Left renal cortex interstitium (tissue), 4 donors: ENCODE measurements around the gene PIP5K1B. TPM values are rescaled to one million over a fixed set of nuclear protein-coding genes. Genes with fewer than 3 reads are reported as not detected.

Experiments
- DNase-seq, 4 donors: peaks; one replicate each; pipeline ENCODE4 v3.0.0-alpha.2; 2013; ENCODE audit warnings: low read depth in 4 of 4, low spot score in 2 of 4, missing footprints in 1 of 4
- polyA plus RNA-seq, 4 donors: library from polyadenylated mRNA; unstranded; fragments of 120-200 nt; gene quantifications; one replicate each; pipeline ENCODE4 v1.2.1, GENCODE V29; 2013; ENCODE audit not compliant: insufficient read length in 4 of 4

Gene PIP5K1B
- polyA plus RNA-seq, 4 donors: 6.3 to 8.9 (median 6.6) TPM

DNA sequence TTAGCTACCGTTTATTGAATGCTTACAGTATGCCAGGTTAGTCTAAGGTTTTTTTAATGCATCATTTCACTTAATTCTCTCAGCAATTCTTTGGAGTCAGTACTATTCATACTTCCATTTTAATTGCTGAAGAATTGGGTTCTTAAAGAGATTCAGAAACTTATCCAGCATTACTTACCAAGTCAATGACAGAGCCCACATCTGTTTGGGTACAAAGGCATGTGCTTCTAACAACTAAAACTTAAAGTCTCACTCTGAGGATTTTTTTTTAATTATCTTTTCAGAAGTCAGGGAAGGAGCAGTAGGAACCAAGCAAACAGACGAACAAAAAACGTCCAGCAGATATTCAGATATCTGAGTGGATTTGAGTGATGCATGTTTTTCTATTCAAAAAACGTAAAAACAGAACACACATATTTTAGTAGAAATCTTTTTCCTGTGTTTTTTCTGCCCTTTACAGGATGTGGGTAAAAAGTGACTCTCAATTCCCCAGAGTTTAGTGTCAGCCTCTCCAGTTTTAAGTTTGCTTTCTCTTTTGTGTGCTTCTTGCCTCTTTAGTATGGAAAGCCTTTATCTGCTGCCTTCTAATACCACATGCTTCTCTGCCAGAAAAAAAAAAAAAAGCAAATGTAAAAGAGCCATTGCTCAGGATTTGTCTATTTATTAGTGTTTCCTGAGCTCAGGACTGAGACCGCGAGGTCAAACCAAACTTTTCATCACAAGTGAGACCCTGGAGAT lies 190.9 kb downstream of the PIP5K1B start:
- no peak for DNase-seq

- DNase-seq: no peak
Observed at GRCh38 chr9:68896486-68896885, 191.4 kb downstream of the PIP5K1B start.

GRCh38 chr9:68897577-68898145 lies 192.6 kb downstream of the PIP5K1B start:
- DNase-seq: no peak

DNA sequence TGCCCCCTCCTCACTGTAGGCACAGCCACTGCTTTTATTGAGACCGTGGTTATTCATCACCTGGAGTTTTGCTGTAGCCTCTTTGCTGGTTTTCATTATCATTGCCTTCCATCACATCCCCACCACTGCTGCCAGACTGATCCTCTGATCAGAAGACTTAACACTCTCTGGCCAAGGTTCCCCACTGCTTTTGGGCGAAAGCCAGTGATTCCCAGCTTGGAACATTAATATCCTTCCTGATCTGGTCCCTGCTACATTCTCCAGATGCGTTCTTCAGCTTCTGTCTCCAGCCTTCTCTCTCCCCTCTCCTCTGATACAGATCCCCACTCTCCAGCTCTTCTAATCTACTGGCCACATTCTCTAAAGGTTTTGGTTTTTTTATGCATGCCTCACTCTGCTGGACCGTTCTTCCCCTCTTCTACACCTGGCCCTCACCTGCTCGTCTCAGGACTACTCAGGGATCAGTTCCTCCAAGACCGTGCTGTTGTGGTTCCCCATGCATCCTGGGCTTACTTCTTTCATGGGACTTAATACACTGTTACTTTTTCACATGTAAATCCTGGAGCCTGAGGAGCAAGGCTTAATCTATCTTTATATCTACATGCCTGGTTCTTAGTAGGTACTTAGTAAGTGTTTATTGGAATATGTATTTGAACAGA lies 193.9 kb downstream of the PIP5K1B start:
- no peak for DNase-seq

- no peak for DNase-seq
Observed at GRCh38 chr9:68904454-68904853, 199.4 kb downstream of the PIP5K1B start.

DNA sequence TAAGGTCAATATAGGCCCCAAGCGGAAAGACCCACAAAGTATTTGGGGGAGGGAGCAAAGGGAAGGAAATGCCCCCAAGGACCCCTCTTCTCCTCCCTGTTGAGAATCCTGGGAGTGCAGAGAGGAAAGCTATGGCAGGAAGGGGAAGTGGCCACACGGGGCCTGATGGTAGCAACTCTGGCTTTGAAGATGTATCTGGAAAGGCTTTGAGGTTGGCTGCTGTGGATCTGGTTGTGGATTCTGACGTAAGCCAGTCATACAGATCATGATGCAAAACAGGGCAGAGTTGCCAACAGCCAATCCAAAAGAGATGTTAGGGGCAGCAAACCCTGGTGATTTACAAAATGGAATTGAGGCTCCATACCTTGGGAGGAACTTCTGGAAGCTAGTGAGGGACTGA lies 200.1 kb downstream of the PIP5K1B start:
- no peak for DNase-seq

DNA sequence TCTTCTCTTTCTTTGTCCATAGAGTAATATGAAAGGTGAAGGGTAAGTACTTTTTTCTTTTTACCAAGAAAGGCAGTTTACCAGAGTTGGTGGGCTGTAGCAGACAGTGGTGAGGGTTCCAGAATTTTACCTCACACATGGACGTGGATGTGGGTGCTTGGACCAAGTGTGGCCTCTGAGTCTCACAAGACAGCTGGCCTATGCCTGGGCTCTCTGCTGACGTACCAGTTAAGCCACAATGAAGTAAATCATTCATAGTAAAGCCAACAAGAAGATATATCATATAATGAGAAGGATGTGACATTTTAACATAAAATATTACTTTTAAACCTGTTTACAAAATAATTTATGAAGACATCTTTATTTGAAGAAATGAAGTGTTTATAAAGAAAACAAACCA lies 202.9 kb downstream of the PIP5K1B start:
- DNase-seq: no peak

DNA sequence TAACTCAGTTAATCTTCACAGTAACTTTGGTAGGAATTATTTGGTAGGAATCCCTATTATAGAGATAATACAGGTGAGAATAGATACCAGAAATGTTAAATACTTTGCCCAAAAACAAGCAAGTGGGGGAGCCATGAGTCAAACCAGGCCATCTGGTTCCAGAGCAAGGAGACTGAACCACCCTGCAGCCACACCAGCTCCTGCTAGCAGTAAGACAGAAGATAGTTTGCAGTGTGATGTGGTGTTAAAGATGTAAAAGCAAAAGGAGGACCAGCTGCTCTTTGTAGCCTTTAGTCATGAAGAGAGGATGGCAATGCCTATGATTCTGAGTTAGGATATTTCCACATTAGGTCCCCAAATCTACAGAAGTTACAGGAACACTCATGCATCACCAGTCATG lies 207.5 kb downstream of the PIP5K1B start:
- no peak for DNase-seq

DNA sequence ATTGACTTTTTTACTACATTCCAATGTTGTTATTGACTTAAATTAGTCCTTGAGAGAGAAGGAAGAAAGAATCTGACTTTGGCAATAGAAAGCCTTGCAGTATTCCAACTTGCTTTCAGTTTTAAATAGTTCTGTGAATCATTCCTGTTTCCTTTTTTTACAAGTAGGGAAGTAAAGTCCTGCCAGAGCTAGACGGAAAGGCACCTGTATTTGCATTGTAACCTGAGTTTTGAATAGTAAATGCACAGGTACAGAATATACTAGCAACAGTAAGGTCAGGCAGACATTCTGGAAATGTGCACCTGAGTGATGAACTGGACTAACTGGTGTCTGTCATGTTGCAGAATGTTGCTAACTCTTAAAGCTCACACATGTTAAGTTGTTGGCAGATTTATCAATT lies 208.0 kb downstream of the PIP5K1B start:
- DNase-seq: no peak

DNA sequence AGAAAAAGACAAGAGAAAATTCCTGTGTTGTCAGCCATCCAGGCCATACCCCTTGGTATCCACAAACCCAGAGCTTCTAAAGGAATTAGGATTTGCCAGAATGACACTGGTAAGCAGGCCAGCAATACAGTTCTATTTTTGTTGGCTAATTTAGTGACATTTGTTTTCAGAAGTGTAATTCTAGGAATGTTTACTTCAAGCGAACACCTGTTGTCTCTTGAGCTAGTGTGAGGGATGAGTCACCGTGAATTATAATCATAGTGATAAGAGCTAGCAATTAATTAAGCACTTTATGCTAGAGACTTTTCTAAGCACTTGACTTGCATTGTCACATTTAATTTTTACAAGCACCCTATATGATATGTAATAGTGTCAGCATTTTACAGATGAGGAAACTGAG lies 209.7 kb downstream of the PIP5K1B start:
- no peak for DNase-seq

DNA sequence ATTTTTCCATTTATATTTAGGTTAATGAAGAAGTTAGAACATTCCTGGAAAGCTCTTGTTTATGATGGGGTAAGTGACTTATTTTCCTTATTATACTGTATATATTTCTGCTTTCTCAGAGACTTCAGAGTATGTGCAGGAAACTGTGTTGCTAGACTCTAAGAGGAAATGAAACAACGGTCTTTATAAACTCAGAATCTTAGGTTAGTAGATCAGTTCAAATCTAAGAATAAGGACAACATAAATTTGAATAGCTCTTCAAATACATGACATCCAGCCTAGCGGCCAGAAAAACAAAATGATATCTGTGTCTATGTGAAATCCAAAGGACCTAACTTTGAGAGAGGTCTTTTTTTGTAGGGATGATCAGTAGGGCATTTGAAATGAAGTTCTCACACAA lies 214.6 kb downstream of the PIP5K1B start:
- DNase-seq: no peak

DNA sequence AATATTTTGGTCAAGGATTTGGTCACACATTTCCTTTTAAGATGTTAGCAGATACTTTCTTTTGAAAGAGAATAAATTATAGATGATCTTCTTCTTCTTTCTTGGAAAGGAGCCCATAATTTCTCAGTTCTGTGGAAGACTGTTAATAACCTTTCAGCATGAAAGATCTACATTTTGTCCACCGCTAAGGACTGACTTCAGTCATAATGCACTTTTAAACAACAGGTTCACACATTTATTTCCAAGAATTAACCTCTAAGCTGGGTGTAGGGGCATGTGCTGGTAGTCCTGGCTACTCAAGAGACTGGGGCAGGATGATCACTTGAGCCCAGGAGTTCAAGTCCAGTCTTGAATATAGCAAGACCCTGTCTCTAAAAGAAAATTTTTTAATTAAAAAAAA lies 215.9 kb downstream of the PIP5K1B start:
- DNase-seq: no peak

GRCh38 chr9:68923480-68923879 lies 218.4 kb downstream of the PIP5K1B start:
- no peak for DNase-seq

DNA sequence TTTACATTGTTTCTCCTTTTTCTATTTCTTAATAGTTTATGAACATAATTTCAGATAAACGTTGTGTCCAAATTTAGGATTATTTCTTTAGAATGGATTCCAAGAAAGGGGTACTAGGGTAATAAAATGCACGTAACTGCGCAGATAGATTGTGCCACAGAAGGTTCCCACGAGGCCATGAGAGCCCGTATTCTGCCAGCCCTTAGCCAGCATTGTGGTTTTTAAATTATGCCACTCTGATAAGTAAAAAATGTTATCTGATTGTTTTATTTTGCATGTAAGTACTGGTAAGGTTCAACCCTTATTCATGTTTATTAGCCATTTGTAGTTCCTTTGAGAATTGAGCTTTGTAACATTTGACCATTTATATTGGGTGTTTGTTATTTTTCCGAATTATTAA lies 220.1 kb downstream of the PIP5K1B start:
- no peak for DNase-seq

DNA sequence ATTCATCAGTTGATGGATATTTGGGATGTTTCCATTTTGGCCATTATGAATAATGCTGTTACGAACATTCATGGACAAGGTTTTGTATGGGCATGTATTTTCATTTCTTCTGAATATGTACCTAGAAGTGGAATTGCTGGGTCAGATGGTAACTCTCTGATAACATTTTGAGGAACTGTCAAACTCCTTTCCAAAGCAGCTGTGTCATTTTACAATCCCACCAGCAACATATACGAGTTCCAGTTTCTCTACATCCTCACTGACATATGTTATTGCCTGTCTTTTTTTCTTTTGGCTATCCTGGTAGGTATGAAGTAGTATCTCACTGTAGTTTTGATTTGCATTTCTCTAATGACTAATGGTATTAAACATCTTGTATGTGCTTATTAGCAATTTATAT lies 222.1 kb downstream of the PIP5K1B start:
- no peak for DNase-seq

GRCh38 chr9:68931821-68932220 lies 226.8 kb downstream of the PIP5K1B start:
- no peak for DNase-seq

DNA sequence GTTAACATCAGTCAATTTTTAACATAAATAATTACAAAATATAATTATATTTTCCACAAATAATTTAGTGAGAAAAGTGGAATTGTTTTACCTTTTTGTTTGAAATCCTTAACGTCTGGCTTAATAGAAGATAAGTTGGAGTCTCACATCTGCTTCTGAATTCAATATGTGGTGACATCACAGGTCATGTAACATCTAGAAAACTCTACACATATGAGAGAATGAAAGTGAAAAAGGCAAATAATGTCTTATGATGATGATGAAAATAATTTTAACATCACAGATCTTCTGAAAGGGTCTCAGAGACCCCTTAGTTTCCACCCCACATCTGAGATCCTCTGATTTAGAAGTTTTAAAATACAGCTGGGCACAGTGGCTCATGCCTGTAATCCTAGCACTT lies 227.4 kb downstream of the PIP5K1B start:
- DNase-seq: no peak

DNA sequence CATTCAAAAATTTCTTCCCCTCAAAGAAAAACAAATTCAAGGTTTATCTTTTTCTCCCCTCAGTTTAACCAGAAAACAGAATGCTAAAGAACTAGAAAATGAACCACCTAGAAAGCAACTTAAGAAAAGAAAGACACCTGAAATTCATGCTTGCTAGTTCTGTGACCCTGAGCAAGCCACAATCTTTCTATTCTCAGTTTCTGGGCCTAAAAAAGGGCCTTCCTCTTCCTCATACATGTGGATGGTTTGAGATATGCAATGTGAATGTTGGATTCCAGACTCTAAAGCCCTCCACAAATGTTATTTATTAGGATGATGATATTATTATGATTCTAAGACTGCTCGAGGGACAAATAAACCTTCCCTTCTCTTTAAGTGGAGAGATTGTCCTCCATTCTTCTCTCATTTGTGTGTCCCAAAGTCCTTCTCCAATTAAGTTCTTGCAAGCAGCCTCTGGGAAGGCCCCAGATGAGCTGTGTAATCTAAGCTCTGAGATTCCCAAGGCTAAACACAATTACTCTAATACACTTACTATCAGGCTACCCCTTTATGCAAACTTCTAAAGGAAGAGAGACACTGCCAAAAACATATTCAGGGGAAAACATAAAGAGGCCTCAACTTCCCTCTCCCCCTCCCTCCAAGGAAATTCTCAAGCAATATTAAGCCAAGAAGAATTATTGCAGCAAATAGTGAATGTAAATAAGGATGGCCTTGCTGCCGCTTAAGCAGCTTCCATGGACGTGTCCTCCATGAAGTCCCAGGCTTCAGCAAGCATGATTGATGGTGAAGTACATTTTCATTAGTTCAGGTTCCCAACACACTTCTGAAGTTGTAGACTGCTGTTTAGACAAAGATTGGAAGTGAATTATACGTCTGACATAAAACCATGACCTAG lies 228.6 kb downstream of the PIP5K1B start:
- peak in 1 of 4 donors; percentile 28 for DNase-seq

GRCh38 chr9:68934329-68934644 lies 229.2 kb downstream of the PIP5K1B start:
- DNase-seq: no peak

DNA sequence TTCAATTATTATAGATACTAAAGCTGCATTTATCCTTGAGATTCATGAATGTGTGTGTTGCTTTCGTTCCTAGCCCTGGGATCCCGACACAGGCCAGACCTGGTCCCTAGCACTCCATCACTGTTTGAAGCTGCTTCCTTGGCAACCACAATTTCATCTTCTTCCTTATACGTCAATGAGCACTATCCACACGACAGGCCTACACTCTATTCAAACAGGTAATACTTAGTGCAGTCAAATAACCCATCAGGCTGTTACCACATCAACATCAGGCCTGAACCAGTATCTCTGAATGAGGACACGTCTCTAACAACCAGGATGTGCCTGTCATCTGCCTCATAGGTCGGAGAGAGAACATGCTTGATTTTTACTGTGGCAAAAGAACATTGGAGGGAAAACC lies 235.5 kb downstream of the PIP5K1B start:
- DNase-seq: no peak

GRCh38 chr9:68941780-68942459 lies 236.9 kb downstream of the PIP5K1B start:
- no peak for DNase-seq
